ENCODE data around the gene GLS2.
A peak's percentile ranks its signal among the peaks of the same experiment; 100 is the strongest.
"Not testable (repeated sequence)": the region's sequence is repeated elsewhere in the genome, so short reads cannot be mapped to it uniquely, and the experiment has no call there.

GLS2 gene

DNA sequence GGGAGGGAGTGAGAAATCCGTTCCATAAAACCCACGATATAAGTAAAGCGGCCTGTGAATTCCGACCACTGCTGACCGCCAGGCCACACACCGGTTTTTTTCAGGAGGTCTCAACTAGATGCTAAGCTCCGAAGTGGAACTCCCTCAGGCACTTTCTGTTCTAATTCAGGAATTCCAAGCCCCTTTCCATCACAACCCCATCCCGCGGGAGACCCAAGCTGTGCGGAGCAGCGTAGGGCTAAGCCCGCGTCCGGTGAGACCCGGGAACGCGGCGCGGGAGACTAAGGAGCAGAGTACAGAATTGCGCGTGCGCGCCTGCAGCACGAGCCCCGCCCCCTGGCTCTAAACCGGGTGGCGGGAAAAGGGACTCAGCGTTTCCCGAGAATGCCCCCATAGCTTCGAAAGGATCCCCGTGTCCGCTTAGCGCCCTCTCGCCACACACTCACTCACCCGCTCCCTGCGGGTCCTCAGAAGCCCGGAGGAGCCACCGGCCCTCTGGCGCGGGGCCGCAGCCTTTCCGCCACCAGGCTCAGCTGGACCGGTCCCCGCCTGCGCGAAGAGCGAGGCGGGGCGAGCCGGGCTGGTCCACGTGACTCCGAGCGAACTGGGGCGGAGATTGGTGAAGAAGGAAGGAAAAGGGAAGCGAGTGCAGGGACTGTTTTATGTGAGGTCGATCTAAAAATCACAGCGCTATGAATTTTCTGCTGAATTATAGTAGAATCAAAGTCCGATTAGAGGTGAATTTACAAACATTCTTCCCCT, 38.9 kb downstream of the GLS2 start, which contains the start of gene TIMELESS:
Gene TIMELESS (minus strand): TSS at position 567 of the 762 bp plus-strand sequence. CDS start 15,256 bp downstream, outside the sequence.
- DNase-seq (ENCODE audit: low read depth), result peak; percentile 76

DNA sequence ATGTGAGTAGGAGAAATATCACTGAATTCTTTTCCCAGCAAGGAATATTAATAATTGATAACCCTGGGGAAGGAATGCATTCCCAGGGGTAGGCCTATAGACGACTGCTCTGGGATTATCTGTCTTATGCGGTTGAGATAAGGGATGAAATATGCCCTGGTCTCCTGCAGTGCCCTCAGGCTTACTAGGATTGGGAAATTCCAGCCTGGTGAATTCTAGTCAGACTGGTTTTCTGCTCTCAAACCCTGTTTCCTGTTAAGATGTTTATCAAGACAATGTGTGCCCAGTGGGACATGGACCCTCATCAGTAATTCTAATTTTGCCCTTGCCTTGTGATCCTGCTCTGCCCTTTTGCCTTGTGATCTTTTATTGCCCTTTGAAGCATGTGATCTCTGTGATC, 44.8 kb downstream of the GLS2 start:
- DNase-seq (ENCODE audit: low read depth), result not testable (repeated sequence)

DNA sequence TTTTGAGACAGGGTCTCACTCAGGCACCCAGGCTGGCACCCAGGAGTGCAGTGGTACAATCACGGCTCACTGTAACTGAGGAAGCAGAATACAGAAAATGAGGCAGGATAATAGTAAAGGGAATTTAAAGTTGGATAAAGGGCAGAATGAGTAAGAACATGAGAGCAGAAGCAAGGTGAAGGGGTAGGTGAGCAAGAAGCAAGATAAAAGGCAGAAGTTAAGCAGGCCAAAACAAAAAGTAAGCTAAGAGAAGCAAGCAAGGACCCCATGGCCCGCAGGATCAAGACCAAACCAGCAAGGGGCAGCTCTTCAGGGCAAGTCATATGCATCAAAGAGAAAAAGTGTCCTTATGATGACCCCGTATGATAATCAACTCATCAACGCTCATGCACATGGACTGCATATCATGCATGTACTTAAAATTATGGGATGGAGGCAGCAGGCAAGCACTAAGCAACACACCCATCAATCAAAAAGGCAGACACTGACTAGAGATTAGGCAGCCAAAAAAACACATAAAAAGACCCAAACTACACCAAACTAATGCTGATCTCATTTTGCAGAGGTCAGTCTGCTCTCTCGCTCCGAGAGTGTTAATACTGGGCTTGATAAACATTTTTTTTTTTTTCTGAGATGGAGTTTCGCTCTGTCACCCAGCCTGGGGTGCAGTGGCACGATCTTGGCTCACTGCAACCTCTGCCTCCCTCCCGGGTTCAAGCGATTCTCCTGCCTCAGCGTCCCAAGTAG, 50.4 kb downstream of the GLS2 start:
- no peak for DNase-seq (ENCODE audit: low read depth)

DNA sequence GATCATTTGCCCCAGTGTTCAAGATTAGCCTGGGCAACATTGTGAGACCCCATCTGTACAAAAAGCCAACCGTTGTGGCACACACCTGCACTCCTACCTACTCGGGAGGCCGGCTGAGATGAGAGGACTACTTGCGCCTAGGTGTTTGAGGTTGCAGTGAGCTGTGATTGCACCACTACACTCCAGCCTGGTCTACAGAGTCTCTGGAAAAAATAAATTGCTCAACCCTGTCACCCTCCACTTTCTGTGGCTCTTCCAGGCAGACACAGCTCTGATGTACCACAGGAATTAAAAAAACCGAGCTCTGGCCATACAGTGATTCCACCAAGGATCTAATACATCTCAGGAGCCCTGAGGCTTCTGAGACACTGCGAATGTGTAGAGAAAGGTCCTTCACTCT, 53.1 kb downstream of the GLS2 start:
- DNase-seq (ENCODE audit: low read depth), result no peak

DNA sequence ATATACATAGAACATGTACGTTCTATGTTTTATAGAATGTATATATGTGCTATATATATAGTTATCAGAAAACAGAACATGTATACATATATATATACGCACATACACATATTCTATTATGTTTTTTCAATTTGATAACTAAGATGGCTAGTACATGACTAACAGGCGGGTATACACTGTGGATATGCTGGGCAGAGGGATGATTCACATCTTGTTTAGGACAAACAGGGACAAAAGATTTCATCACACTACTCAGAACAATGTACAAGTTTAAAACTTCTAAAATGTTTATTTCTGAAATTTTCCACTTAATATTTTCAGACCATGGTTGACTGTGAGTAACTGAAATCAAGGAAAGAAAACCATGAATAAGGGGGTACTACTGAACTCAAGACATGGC, 56.1 kb downstream of the GLS2 start:
- DNase-seq (ENCODE audit: low read depth), result no peak

DNA sequence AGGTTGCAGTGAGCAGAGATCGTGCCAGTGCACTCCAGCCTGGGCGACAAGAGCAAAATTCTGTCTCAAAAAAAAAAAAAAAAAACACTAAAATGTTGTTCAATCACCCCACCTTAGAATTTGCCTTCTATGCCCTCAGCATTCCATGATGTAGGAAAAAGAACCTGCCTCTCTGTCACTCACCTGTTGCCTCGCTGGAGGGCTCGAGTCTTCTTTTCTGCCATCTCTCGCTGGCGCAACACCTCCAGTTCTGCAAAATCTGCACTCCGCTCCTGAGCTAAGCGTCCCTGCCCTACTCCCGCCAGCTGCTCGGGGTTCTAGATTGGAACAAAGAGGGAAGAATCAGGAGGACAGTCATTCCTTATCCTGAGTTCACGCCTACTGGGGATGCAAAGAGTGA, 56.7 kb downstream of the GLS2 start:
- no peak for DNase-seq (ENCODE audit: low read depth)

DNA sequence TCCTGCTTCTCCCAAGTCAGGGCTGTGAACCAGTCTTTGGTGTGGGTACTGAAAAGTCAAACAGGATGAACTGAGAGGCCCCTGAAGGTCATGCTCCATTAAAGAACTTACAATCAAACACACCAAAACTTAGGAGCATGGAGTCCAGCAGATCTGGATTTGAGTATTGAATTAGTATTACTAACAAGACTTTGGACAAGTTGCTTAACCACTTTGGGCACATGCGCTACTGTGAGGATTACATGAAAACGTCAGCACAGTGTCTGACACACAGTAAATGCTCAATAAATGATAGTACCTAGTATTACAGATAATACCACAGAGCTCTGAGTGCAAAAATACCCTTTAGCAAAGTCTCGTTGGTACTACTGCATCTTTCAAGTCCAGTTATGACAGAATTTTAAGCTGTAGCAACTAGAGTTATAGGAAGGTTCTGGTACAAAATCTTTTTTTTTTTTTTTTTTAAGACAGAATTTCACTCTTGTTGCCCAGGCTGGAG, 62.0 kb downstream of the GLS2 start:
- DNase-seq (ENCODE audit: low read depth), result no peak

DNA sequence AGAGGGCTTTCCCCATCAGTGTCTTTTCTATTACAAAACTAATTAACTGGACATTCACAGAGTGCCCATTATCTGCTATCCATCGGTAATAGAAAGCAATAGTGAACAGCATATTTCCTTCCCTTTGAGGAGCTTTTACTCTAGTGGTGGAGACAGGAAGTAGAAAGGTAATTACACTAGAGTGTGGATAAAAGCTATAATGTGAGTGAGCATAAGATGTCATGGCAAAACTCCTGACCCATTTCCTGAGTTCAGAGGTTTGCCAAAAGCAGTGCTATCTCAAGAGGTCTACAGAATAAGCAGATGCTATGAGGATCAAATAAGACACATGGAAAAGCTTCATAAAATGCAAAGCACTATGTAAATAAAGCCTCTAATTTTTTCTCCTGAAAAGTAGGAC, 62.8 kb downstream of the GLS2 start:
- DNase-seq (ENCODE audit: low read depth), result no peak
